ENCODE data around the gene DOCK6.

The DOCK6 gene

DNA sequence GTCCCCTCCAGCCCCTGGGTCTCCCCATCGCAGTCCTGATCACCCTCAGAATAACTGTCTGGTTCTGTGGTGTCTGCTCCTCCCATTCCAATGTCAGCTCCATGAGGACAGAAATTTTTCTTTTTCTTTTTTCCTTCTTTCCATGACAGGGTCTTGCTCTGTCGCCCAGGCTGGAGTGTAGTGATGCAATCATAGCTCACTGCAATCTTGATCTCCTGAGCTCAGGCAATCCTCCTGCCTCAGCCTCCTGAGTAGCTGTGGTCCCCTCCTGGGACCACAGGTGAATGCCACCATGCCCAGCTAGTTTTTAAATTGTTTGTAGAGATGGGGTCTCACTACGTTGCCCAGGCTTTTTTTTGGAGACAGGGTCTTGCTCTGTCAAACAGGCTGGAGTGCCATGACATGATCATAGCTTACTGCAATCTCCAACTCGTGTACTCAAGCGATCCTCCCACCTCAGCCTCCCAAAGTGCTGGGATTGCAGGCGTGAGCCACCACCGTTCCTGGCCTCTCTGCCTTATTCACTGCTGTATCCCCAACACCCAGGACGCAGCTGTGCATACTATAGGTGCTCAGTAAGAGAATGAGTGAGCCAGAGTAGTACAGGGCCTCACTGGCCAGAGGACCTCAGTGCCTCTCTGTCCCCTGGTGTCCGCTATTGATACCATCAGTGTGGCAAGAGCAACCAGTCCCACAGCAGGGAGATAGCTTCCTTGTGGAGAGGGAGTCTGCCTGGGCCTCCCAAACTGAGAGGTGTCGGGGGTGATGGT is 5.2 kb upstream of the DOCK6 start:
- in situ Hi-C loops (cut with MboI; ENCODE audit: low pct_unique_long_range_greater_than_20kb, low sequenced_read_pairs, unreplicated experiment): no loop called here
- TF ChIP-seq, protein P1, sequence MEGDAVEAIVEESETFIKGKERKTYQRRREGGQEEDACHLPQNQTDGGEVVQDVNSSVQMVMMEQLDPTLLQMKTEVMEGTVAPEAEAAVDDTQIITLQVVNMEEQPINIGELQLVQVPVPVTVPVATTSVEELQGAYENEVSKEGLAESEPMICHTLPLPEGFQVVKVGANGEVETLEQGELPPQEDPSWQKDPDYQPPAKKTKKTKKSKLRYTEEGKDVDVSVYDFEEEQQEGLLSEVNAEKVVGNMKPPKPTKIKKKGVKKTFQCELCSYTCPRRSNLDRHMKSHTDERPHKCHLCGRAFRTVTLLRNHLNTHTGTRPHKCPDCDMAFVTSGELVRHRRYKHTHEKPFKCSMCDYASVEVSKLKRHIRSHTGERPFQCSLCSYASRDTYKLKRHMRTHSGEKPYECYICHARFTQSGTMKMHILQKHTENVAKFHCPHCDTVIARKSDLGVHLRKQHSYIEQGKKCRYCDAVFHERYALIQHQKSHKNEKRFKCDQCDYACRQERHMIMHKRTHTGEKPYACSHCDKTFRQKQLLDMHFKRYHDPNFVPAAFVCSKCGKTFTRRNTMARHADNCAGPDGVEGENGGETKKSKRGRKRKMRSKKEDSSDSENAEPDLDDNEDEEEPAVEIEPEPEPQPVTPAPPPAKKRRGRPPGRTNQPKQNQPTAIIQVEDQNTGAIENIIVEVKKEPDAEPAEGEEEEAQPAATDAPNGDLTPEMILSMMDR (IDR thresholded peaks at IDR 0.05; ENCODE audit: extremely low read depth, insufficient read depth, missing control alignments): no peak

GRCh38 chr19:11265785-11266236 is 3.5 kb upstream of the DOCK6 start:
- TF ChIP-seq, protein P1 (IDR thresholded peaks at IDR 0.05; ENCODE audit: extremely low read depth, insufficient read depth, missing control alignments): no peak
- DNase-seq (ENCODE audit: low spot score): no peak
- in situ Hi-C loops (cut with MboI; ENCODE audit: low pct_unique_long_range_greater_than_20kb, low sequenced_read_pairs, unreplicated experiment): no loop called here

More for the DNA sequence above, 5.2 kb upstream of the DOCK6 start:
- DNase-seq (ENCODE audit: low spot score): no peak

GRCh38 chr19:11265177-11265784 is 3.0 kb upstream of the DOCK6 start:
- TF ChIP-seq, protein P1 (IDR thresholded peaks at IDR 0.05; ENCODE audit: extremely low read depth, insufficient read depth, missing control alignments): no peak

DNA sequence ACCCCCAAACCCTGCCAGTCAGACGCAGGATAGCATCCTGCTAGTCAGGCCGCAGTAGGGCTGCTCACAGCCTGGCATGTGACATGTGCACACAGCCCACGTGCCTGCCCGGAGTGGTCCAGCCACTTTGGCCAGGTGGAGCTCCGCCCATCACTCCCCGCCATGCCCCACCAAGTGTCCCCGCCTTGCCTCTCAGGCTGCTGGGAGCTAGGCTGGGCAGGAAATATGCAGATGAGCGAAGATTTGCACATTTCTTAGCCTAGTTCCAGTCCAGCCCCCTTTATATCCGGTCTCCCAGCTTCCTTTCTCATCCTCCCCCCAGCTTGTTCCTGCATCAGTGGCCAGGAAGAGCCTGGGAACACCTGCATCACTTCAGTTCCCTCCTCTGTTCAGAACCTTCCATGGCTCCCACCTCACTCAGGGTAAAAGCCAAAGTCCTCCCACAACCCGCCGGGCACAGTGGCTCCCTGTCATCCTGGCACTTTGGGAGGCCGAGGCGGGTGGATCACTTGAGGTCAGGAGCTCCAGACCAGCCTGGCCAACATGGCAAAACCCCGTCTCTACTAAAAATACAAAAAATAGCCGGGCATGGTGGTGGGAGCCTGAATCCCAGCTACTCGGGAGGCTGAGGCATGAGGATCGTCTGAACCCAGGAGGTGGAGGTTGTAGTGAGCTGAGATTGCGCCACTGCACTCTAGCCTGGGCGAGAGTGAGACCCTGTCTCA is 2.3 kb upstream of the DOCK6 start:
- in situ Hi-C loops (cut with MboI; ENCODE audit: low pct_unique_long_range_greater_than_20kb, low sequenced_read_pairs, unreplicated experiment): no loop called here
- TF ChIP-seq, protein P1 (IDR thresholded peaks at IDR 0.05; ENCODE audit: extremely low read depth, insufficient read depth, missing control alignments): no peak
- no peak for DNase-seq (ENCODE audit: low spot score)

More at GRCh38 chr19:11265177-11265784, 3.0 kb upstream of the DOCK6 start:
- in situ Hi-C loops (cut with MboI; ENCODE audit: low pct_unique_long_range_greater_than_20kb, low sequenced_read_pairs, unreplicated experiment): no loop called here
- no peak for DNase-seq (ENCODE audit: low spot score)

DNA sequence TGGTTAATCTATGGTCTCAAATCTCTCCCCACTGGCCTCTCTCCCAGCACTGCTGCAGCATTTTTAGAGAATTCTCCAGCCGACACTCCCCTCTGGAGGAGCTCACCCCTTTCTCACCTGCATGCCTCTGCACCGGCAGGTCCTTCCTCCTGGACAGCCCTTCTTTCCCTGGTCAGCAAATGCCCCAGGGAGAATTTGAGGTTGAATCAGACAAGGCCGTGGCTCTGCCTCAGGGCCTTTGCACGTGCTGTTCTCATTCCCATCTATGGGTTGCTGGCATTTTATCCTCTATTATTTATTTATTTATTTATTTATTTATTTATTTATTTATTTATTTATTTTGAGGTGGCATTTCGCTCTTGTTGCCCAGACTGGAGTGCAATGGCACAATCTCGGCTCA is 1.4 kb upstream of the DOCK6 start:
- TF ChIP-seq, protein P1 (IDR thresholded peaks at IDR 0.05; ENCODE audit: extremely low read depth, insufficient read depth, missing control alignments): no peak
- in situ Hi-C loops (cut with MboI; ENCODE audit: low pct_unique_long_range_greater_than_20kb, low sequenced_read_pairs, unreplicated experiment): no loop called here
- no peak for DNase-seq (ENCODE audit: low spot score)

DNA sequence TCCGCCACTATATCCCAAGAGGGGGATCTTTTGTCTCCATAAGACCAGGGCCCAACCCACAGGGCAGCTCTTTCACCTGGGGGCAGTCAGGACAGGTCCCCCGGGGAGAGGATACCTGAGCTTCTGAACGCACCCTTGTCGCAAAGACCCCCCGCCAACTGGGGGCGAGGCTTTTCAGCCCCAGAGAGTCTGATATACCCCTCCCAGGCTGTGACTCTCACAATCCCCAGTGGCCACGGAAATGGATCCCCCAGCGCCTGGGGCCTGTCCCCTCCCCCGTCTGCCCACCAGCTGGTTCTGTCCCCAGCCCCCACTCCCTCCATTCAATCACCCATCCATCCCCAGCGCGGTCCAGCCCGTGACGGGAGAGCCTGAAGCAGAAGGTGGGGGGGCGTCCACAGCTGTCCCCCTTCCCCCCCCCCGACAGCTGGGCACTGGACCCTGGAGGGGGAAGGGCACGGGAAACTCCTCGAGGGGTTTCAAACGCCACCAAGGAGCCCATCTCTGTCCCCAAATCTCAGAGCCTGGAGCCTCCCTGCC is 823 bp downstream of the DOCK6 start:
- in situ Hi-C loops (cut with MboI; ENCODE audit: low pct_unique_long_range_greater_than_20kb, low sequenced_read_pairs, unreplicated experiment): no loop called here
- DNase-seq (ENCODE audit: low spot score): no peak
- TF ChIP-seq, protein P1 (IDR thresholded peaks at IDR 0.05; ENCODE audit: extremely low read depth, insufficient read depth, missing control alignments): no peak
